ENCODE measurements around the gene MLLT10. TPM values are rescaled to one million over a fixed set of nuclear protein-coding genes. Genes with fewer than 3 reads are reported as not detected.

The MLLT10 gene
- total RNA-seq, 2 donors from 2014 or later = 55.8 to 62.9 TPM

DNA sequence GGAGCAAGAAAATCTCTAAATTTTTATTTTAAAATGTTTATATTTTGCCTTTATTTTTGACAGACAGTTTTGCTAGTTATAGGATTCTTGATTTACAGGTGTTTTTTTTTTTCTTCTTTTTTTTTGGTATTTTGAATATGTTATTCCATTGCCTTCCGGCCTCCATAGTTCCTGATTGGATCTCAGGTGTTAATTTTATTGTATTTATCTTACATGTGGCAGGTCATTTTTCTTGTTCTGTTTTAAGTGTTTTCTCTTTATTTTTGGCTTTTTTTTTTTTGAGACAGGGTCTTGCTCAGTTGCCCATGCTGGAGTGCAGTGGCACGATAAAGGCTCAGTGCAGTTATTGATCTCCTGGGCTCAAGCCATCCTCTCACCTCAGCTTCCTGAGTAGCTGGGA, 73.9 kb downstream of the MLLT10 start:
- no peaks in the 10 kb centered on the region for H3K27me3 ChIP-seq (ENCODE audit: control insufficient read depth, insufficient read depth, low read length, poor library complexity, severe bottlenecking)
- Mint-ChIP-seq H3K27me3 (ENCODE audit: insufficient read depth) (no peaks in the 10 kb centered on the region), H3K36me3 (ENCODE audit: low read depth) (peaks cover 57% of the 10 kb centered on the region), H3K9me3 (peaks cover 39% of the 10 kb centered on the region), H3K27ac (no peak overlapping the region), H3K4me1 (peaks cover 16% of the 10 kb centered on the region), H3K4me3 (no peak overlapping the region)
- TF ChIP-seq, protein P1, sequence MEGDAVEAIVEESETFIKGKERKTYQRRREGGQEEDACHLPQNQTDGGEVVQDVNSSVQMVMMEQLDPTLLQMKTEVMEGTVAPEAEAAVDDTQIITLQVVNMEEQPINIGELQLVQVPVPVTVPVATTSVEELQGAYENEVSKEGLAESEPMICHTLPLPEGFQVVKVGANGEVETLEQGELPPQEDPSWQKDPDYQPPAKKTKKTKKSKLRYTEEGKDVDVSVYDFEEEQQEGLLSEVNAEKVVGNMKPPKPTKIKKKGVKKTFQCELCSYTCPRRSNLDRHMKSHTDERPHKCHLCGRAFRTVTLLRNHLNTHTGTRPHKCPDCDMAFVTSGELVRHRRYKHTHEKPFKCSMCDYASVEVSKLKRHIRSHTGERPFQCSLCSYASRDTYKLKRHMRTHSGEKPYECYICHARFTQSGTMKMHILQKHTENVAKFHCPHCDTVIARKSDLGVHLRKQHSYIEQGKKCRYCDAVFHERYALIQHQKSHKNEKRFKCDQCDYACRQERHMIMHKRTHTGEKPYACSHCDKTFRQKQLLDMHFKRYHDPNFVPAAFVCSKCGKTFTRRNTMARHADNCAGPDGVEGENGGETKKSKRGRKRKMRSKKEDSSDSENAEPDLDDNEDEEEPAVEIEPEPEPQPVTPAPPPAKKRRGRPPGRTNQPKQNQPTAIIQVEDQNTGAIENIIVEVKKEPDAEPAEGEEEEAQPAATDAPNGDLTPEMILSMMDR (conservative IDR thresholded peaks at IDR 0.05) = no peak
- H3K9me3 ChIP-seq (ENCODE audit: control insufficient read depth, low read length) = peaks cover 52% of the 10 kb centered on the region
- H3K9ac ChIP-seq (ENCODE audit: extremely low read depth, low read length, poor library complexity, severe bottlenecking) = no peak overlapping the region
- H3K4me1 ChIP-seq (ENCODE audit: control insufficient read depth, insufficient read depth, low read length) = peaks cover 4% of the 10 kb centered on the region
- no peak overlapping the region for H3K27ac ChIP-seq (ENCODE audit: low read depth, low read length)
- H3K36me3 ChIP-seq (ENCODE audit: control insufficient read depth, insufficient read depth, low read length) = peaks cover 78% of the 10 kb centered on the region
- DNase-seq = no peak
- 97 to 100% methylated on average over 1 to 2 of the region's 2 CpGs for WGBS, 2 experiments (ENCODE audit: insufficient coverage in 1 of 2, insufficient read length in 1 of 2)
- peak overlapping the region; percentile 70 for H3K4me3 ChIP-seq (ENCODE audit: low read length)

DNA sequence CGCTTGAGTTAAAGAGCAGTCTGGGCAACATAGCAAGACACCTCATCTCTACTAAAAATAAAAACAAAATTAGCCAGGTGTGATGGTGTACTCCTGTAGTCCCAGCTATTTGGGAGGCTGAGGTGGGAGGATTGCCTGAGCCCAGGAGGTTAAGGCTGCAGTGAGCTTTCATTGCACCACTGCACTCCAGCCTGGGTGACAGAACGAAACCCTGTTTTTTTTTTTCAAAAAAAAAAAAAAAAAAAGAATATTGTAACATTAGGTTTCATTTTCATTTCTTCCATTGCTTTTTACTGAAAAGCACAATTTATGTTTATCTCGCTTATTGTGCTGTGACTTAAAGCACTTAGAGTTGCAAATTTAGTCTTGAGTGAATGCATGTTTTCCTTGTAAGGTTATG, 80.0 kb downstream of the MLLT10 start:
- H3K36me3 ChIP-seq (ENCODE audit: control insufficient read depth, insufficient read depth, low read length) = peaks cover 77% of the 10 kb centered on the region
- Mint-ChIP-seq H3K36me3 (ENCODE audit: low read depth) (peaks cover 42% of the 10 kb centered on the region), H3K4me3 (no peak overlapping the region), H3K9me3 (peaks cover 9% of the 10 kb centered on the region), H3K4me1 (peaks cover 14% of the 10 kb centered on the region), H3K27me3 (ENCODE audit: insufficient read depth) (no peaks in the 10 kb centered on the region), H3K27ac (no peak overlapping the region)
- H3K9ac ChIP-seq (ENCODE audit: extremely low read depth, low read length, poor library complexity, severe bottlenecking) = no peak overlapping the region
- no peak overlapping the region for H3K27ac ChIP-seq (ENCODE audit: low read depth, low read length)
- WGBS, 2 experiments (ENCODE audit: insufficient coverage in 1 of 2, insufficient read length in 1 of 2) = 90 to 100% methylated on average over 1 to 2 of the region's 3 CpGs
- no peak overlapping the region for H3K4me3 ChIP-seq (ENCODE audit: low read length)
- DNase-seq = no peak
- TF ChIP-seq, protein P1 (conservative IDR thresholded peaks at IDR 0.05) = no peak
- H3K4me1 ChIP-seq (ENCODE audit: control insufficient read depth, insufficient read depth, low read length) = no peaks in the 10 kb centered on the region
- no peaks in the 10 kb centered on the region for H3K27me3 ChIP-seq (ENCODE audit: control insufficient read depth, insufficient read depth, low read length, poor library complexity, severe bottlenecking)
- peaks cover 12% of the 10 kb centered on the region for H3K9me3 ChIP-seq (ENCODE audit: control insufficient read depth, low read length)

DNA sequence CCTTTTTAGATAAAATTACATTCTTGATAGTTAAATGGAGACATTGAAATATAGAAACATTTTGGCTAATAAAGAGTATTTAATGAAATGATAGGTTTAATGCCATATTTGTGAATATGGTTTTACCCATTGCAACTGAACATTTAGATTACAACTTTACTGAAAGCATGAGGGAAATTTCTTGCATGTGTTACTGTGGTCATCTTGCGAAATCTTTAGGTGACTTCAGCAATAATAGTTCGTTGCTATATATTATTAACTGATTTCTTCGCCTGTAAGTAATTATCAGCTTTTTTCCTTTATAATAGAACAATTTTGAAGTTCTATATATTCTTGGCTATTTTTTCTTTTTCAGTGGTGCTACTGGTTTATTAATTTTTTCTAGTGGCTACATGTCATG, 83.2 kb downstream of the MLLT10 start:
- Histone ChIP-seq H3K4me1 (ENCODE audit: control insufficient read depth, insufficient read depth, low read length) (no peaks in the 10 kb centered on the region), H3K27ac (ENCODE audit: low read depth, low read length) (no peak overlapping the region), H3K4me3 (ENCODE audit: low read length) (no peak overlapping the region), H3K9ac (ENCODE audit: extremely low read depth, low read length, poor library complexity, severe bottlenecking) (no peak overlapping the region), H3K27me3 (ENCODE audit: control insufficient read depth, insufficient read depth, low read length, poor library complexity, severe bottlenecking) (no peaks in the 10 kb centered on the region), H3K9me3 (ENCODE audit: control insufficient read depth, low read length) (peaks cover 4% of the 10 kb centered on the region), H3K36me3 (ENCODE audit: control insufficient read depth, insufficient read depth, low read length) (peaks cover 78% of the 10 kb centered on the region)
- H3K9me3 Mint-ChIP-seq = no peaks in the 10 kb centered on the region
- no peak for DNase-seq
- no peaks in the 10 kb centered on the region for H3K27me3 Mint-ChIP-seq (ENCODE audit: insufficient read depth)
- TF ChIP-seq, protein P1 (conservative IDR thresholded peaks at IDR 0.05) = no peak
- no peak overlapping the region for H3K4me3 Mint-ChIP-seq
- H3K27ac Mint-ChIP-seq = no peak overlapping the region
- WGBS, 2 experiments (ENCODE audit: insufficient coverage in 1 of 2, insufficient read length in 1 of 2) = 100% methylated on average over 2 of the region's 3 CpGs; no CpG with 5 or more reads in 1 of the 2 experiments
- peaks cover 45% of the 10 kb centered on the region for H3K36me3 Mint-ChIP-seq (ENCODE audit: low read depth)
- H3K4me1 Mint-ChIP-seq = peaks cover 4% of the 10 kb centered on the region
